ENCODE measurements around the gene MAP6D1. TPM values are rescaled to one million over a fixed set of nuclear protein-coding genes. Genes with fewer than 3 reads are reported as not detected.
A peak's percentile ranks its signal among the peaks of the same experiment; 100 is the strongest.

Gene MAP6D1
- total RNA-seq, 1 experiment from 2014 or later: 7.1 TPM

DNA sequence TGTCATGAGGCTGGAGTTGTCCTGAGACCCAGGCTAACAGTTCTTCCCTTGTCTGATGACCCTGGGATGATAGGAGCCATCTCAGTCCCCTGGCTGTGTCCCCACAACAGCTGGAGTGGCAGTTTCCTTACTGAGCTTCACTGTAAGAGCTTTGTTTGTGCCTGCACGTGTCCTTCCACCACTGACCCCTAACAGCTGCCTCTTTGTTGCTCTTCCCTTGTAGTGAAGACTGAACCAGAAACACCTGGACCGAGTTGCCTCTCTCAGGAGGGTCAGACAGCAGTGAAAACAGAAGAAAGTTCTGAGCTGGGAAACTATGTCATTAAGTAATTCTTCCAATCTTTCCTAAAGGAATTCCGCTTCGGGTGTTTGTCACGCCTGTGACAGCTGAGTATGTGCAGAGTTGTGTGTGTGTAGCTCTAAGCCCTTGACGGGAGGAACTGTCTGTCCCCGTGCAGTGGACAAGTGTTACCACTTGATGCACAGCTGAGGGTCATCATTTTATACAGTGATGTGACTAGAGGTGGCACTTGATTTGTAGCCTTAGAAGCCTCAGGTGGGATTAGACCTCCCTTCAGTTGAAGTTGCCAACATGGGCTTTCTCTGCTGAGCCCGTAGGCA is 25.0 kb downstream of the MAP6D1 start:
- H3K4ac ChIP-seq (ENCODE audit: low read depth, low read length): no peak overlapping the region
- no peak overlapping the region for H4K8ac ChIP-seq (replicated peaks; ENCODE audit: insufficient read length, low read depth, low read length)
- H2AFZ ChIP-seq (ENCODE audit: low read length): no peak overlapping the region
- H3K23ac ChIP-seq (ENCODE audit: insufficient read length, low read depth, low read length): no peak overlapping the region
- H3K4me1 Mint-ChIP-seq: no peaks in the 10 kb centered on the region
- H3K79me2 ChIP-seq (ENCODE audit: insufficient read depth, low read length): no peaks in the 10 kb centered on the region
- TF ChIP-seq, protein P1, sequence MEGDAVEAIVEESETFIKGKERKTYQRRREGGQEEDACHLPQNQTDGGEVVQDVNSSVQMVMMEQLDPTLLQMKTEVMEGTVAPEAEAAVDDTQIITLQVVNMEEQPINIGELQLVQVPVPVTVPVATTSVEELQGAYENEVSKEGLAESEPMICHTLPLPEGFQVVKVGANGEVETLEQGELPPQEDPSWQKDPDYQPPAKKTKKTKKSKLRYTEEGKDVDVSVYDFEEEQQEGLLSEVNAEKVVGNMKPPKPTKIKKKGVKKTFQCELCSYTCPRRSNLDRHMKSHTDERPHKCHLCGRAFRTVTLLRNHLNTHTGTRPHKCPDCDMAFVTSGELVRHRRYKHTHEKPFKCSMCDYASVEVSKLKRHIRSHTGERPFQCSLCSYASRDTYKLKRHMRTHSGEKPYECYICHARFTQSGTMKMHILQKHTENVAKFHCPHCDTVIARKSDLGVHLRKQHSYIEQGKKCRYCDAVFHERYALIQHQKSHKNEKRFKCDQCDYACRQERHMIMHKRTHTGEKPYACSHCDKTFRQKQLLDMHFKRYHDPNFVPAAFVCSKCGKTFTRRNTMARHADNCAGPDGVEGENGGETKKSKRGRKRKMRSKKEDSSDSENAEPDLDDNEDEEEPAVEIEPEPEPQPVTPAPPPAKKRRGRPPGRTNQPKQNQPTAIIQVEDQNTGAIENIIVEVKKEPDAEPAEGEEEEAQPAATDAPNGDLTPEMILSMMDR (conservative IDR thresholded peaks at IDR 0.05): no peak
- no peak overlapping the region for H3K14ac ChIP-seq (ENCODE audit: insufficient read depth, low read length)
- no peak overlapping the region for H3T11ph ChIP-seq (ENCODE audit: low read length)
- H3K9me3 Mint-ChIP-seq: no peaks in the 10 kb centered on the region
- H3K27me3 Mint-ChIP-seq (ENCODE audit: low read depth): no peaks in the 10 kb centered on the region; the same call in 1 of the 2 replicates
- no peak overlapping the region for H3K4me2 ChIP-seq (ENCODE audit: insufficient read depth, insufficient read length, low read length)
- no peak overlapping the region for H3K9ac ChIP-seq (ENCODE audit: extremely low read depth, insufficient read length, low read length)
- no peaks in the 10 kb centered on the region for H3K23me2 ChIP-seq (ENCODE audit: insufficient read length, low read depth, low read length, poor library complexity, severe bottlenecking)
- H4K20me1 ChIP-seq (ENCODE audit: control insufficient read depth, insufficient read depth, insufficient read length): no peaks in the 10 kb centered on the region
- H3K9me3 ChIP-seq (ENCODE audit: control insufficient read depth, low read depth, low read length): no peaks in the 10 kb centered on the region
- no peaks in the 10 kb centered on the region for H3K27me3 ChIP-seq (ENCODE audit: insufficient read depth, low read length)
- no peak overlapping the region for H2BK5ac ChIP-seq (ENCODE audit: insufficient read length, low read length)
- H2BK20ac ChIP-seq (ENCODE audit: low read depth, low read length, poor library complexity, severe bottlenecking): no peak overlapping the region
- H2BK12ac ChIP-seq (ENCODE audit: insufficient read length, low read depth, low read length): no peak overlapping the region
- H3K27ac Mint-ChIP-seq: peak overlapping the region in 1 of 3 experiments; percentile 77; a peak in 1 of 7 replicates
- no peak overlapping the region for H2AK5ac ChIP-seq (ENCODE audit: insufficient read length, low read length)
- no peak overlapping the region for H3K4me3 Mint-ChIP-seq
- H4K91ac ChIP-seq (ENCODE audit: insufficient read length, low read depth, low read length): no peak overlapping the region
- H2BK120ac ChIP-seq (ENCODE audit: low read depth, low read length, poor library complexity, severe bottlenecking): no peak overlapping the region
- DNase-seq: no peak
- H3K36me3 Mint-ChIP-seq (ENCODE audit: insufficient read depth in 1 of 3, low read depth in 3 of 3): peaks cover 34 to 88% (median 81%) of the 10 kb centered on the region in 3 experiments
- no peak overlapping the region for H2BK15ac ChIP-seq (ENCODE audit: low read depth, low read length)
- H3K56ac ChIP-seq (ENCODE audit: insufficient read length, low read depth, low read length): no peak overlapping the region
- no peaks in the 10 kb centered on the region for H3K79me1 ChIP-seq (ENCODE audit: insufficient read depth, low read depth, low read length, poor library complexity, severe bottlenecking)
- WGBS (ENCODE audit: extremely low coverage, insufficient read length, low lambda C conversion rate): no CpG with 5 or more reads among the region's 8 CpGs
- H3K4me1 ChIP-seq (ENCODE audit: insufficient read depth, low read length): no peaks in the 10 kb centered on the region
- no peak overlapping the region for H3K18ac ChIP-seq (ENCODE audit: insufficient read length, low read depth, low read length)
- no peak overlapping the region for H3K27ac ChIP-seq (ENCODE audit: insufficient read length, low read depth, low read length)
- H4K5ac ChIP-seq (ENCODE audit: insufficient read length, low read depth, low read length): no peak overlapping the region

Data from H9 (cell line).